Heart left ventricle (tissue), 13 donors: ENCODE results near the gene FBF1.

Experiments used
- POLR2A ChIP-seq, 2 donors: fragments of 450-650 bp; IDR thresholded peaks; one replicate each; pipeline ENCODE4 v1.6.1; 2017; ENCODE audit warnings: antibody characterized with exemption in 2 of 2, mild to moderate bottlenecking in 2 of 2, moderate library complexity in 2 of 2
- TF ChIP-seq, protein P1 (sequence below), 12 donors: fragments of 200-600 bp; sonication (generic) in 4 of 12; IDR thresholded peaks; one replicate each; pipeline versions ENCODE4 v1.5.0 to v1.8.0; 2018 to 2022; ENCODE audit warnings: antibody characterized with exemption in 12 of 12, mild to moderate bottlenecking in 5 of 12
- donor health status: ischemic (EF 13 %, LVEDD 7.1; RV severe dilation, severe dysfunction).
- donor health status: DM: no; HTN: yes; CAD: no.
- donor health status: DM: no; HTN: no; CAD: no.
- donor health status: ischemic (EF 25% LVEDD 6.9; RV normal size, moderate dysfunction).
- donor health status: ischemic (EF 25% LVEDD 5.7; RV mildly dilated, moderate dysfunction).
- donor health status: ischemic (EF 35%, LVEDD 5.7; RV mildly dilated, moderate dysfunction).
- donor health status: nonischemic (EF 11% LVEDD 7.7; RV severe dilation, severe dysfunction).
- donor health status: DM: yes; HTN: yes; CAD: no.
- donor health status: PGD.
- donor health status: ischemic (EF 29% LVEDD 5.4; RV normal size, mild dysfunction).
- donor health status: nonischemic (EF 23%, LVEDD 6.1; RV moderate dilation, normal function).

DNA sequence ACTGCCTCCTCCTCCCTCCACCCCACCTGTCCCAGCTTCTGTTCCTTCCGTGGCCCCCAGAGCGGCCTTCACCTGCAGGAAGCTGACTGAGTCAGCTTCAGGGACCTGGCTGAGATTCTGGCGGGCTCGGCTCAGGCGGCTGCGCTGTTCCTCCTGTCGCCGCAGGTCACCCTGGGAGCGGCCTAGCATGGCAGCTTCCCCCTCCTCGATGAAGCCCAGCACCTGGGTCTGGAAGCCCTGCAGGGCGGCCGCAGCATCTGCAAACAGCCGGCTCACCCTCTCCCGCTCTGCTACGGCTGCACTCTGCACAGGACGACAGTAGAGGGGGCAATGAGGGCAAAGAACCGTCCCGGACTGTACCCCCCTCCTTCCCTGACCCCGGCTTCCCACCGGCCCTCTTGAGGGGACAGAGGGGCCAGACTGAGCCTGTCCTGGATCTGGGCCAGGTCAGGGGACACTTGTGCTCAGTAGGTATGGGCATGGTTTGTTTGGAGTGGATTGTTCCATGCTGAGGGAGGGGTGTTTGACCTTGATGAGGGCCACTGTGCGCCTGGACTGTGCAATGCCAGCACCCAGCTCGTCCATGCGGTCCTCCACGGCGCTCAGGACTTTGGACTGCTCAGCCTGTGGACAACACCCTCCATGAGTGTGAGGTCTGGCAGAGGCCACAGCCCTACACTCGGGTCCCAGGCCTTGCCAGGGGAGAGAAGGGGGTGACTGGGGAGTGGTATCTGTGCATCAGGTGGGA, 64.5 kb downstream of the FBF1 start:
- TF ChIP-seq POLR2A (IDR thresholded peaks at IDR 0.05) = no peak
- TF ChIP-seq, protein P1, sequence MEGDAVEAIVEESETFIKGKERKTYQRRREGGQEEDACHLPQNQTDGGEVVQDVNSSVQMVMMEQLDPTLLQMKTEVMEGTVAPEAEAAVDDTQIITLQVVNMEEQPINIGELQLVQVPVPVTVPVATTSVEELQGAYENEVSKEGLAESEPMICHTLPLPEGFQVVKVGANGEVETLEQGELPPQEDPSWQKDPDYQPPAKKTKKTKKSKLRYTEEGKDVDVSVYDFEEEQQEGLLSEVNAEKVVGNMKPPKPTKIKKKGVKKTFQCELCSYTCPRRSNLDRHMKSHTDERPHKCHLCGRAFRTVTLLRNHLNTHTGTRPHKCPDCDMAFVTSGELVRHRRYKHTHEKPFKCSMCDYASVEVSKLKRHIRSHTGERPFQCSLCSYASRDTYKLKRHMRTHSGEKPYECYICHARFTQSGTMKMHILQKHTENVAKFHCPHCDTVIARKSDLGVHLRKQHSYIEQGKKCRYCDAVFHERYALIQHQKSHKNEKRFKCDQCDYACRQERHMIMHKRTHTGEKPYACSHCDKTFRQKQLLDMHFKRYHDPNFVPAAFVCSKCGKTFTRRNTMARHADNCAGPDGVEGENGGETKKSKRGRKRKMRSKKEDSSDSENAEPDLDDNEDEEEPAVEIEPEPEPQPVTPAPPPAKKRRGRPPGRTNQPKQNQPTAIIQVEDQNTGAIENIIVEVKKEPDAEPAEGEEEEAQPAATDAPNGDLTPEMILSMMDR (IDR thresholded peaks at IDR 0.05) = peak in 4 of 12 donors; percentile 7 to 11 (median 10)
